AG04450 (cell line): ENCODE measurements around the gene TPGS1. TPM values are rescaled to one million over a fixed set of nuclear protein-coding genes. Genes with fewer than 3 reads are reported as not detected.

Experiments used
- CTCF ChIA-PET: fragments of 300-600, 350-600 bp; formaldehyde crosslinking; extraction: SDS; loops from one replicate; lab custom pipeline; 2022; ENCODE audit warnings: antibody characterized with exemption, inconsistent platforms; lab: Charles Lee
- POLR2A ChIA-PET: fragments of 350-600 bp; formaldehyde crosslinking; extraction: SDS; loops from one replicate; lab custom pipeline; 2021; ENCODE audit warnings: antibody characterized with exemption, inconsistent platforms; lab: Yijun Ruan, JAX
- DNase-seq: peaks from one replicate; pipeline ENCODE4 v3.0.0-alpha.2; 2011; ENCODE audit warnings: low read depth, low spot score
- H3K27ac ChIP-seq: one replicate; pipeline ENCODE4 v1.5.1; 2012; ENCODE audit warnings: low read depth, low read length, control low read depth
- H3K27me3 ChIP-seq: one replicate; pipeline ENCODE4 v1.6.0; 2012; ENCODE audit warnings: low read length; ENCODE audit not compliant: control insufficient read depth, insufficient read depth
- H3K4me3 ChIP-seq: 2 replicates; pipeline ENCODE4 v1.5.1; 2011; ENCODE audit warnings: mild to moderate bottlenecking, low read depth, low read length, control low read depth
- H3K9me3 ChIP-seq: 2 replicates; pipeline ENCODE4 v1.5.1; 2012; ENCODE audit warnings: low read length; ENCODE audit not compliant: control insufficient read depth, insufficient read depth
- CTCF ChIP-seq: IDR thresholded peaks from 2 replicates; pipeline ENCODE4 v1.5.1; 2011; ENCODE audit warnings: low read depth, low read length, control low read depth, inconsistent platforms
- polyA plus RNA-seq: library from polyadenylated mRNA; depleted of rRNA; stranded (reverse); fragments of >200 nt; gene quantifications from 2 replicates; pipeline ENCODE4 v1.2.3, GENCODE V29; 2011

TPGS1 gene
- polyA plus RNA-seq, 1 experiment, result 2.6 TPM

- POLR2A ChIA-PET, result interaction anchor here (0.6 to 2.1 kb wide), 5 partner anchors 15 to 53 kb away, joined by 3 to 10 read pairs (median 5); no protein-coding TSS in a partner anchor
- no peak for TF ChIP-seq CTCF
These were observed 23.1 kb downstream of the TPGS1 start for GRCh38 chr19:530134-531008.

GRCh38 chr19:531009-531752 lies 23.9 kb downstream of the TPGS1 start:
- peak overlapping the region; percentile 57 for H3K27ac ChIP-seq
- POLR2A ChIA-PET, result interaction anchor here (0.6 to 2.2 kb wide), 7 partner anchors 20 to 44 kb away, joined by 3 to 8 read pairs (median 5); partner anchors contain the start of gene BSG
- CTCF ChIA-PET, result interaction anchor here (1.0 to 4.2 kb wide), 4 partner anchors 10 to 25 kb away, joined by 3 to 29 read pairs (median 10); partner anchors contain the start of gene TPGS1
- DNase-seq, result peak; percentile 47
- peak overlapping the region; percentile 82 for H3K4me3 ChIP-seq
- TF ChIP-seq CTCF, result no peak
- H3K27me3 ChIP-seq, result peaks cover 3% of the 10 kb centered on the region
- H3K9me3 ChIP-seq, result peaks cover 4% of the 10 kb centered on the region; the same call in 1 of the 2 replicates

More at GRCh38 chr19:530134-531008, 23.1 kb downstream of the TPGS1 start:
- Histone ChIP-seq H3K4me3 (peak overlapping the region; percentile 75), H3K9me3 (peaks cover 4% of the 10 kb centered on the region; the same call in 1 of the 2 replicates), H3K27me3 (peaks cover 3% of the 10 kb centered on the region), H3K27ac (peak overlapping the region; percentile 57)
- no peak for DNase-seq
- CTCF ChIA-PET, result interaction anchor here (0.6 to 4.2 kb wide), 3 partner anchors 20 to 51 kb away, joined by 8 to 29 read pairs (median 10); partner anchors contain the start of gene TPGS1

GRCh38 chr19:531753-532560 lies 24.7 kb downstream of the TPGS1 start, which contains the start of gene CDC34:
TSS of gene CDC34 (plus strand) at chr19:531760. CDS start at chr19:531932, 172 bp downstream.
- peak within 1 kb of the TSS; percentile 70 for H3K27ac ChIP-seq
- H3K9me3 ChIP-seq, result peaks cover 4% of the 10 kb centered on the region; the same call in 1 of the 2 replicates
- H3K27me3 ChIP-seq, result no peaks in the 10 kb centered on the region
- H3K4me3 ChIP-seq, result peak within 1 kb of the TSS; percentile 82
- ChIA-PET CTCF (interaction anchor here (0.6 to 4.2 kb wide), 6 partner anchors 10 to 200 kb away, joined by 3 to 29 read pairs (median 3); no protein-coding TSS in a partner anchor), POLR2A (interaction anchor here (0.6 to 2.2 kb wide), 7 partner anchors 20 to 44 kb away, joined by 3 to 8 read pairs (median 5); partner anchors contain the start of gene BSG)
- no peak for TF ChIP-seq CTCF
- DNase-seq, result no peak

GRCh38 chr19:532561-533363 lies 25.5 kb downstream of the TPGS1 start:
- Histone ChIP-seq H3K9me3 (peaks cover 4% of the 10 kb centered on the region; the same call in 1 of the 2 replicates), H3K27me3 (no peaks in the 10 kb centered on the region), H3K4me3 (peak overlapping the region; percentile 82), H3K27ac (peak overlapping the region; percentile 70)
- DNase-seq, result no peak
- CTCF ChIA-PET, result interaction anchor here (0.6 to 4.2 kb wide), 8 partner anchors 22 to 1516 kb away, joined by 3 to 29 read pairs (median 3); no protein-coding TSS in a partner anchor
- POLR2A ChIA-PET, result interaction anchor here (1.2 to 2.2 kb wide), 3 partner anchors 39 to 43 kb away, joined by 5 to 8 read pairs (median 6); partner anchors contain the start of gene BSG
- peak; percentile 68 for TF ChIP-seq CTCF
